HCT116 (cell line): ENCODE data around the gene GALK1. TPM values are rescaled to one million over a fixed set of nuclear protein-coding genes. Genes with fewer than 3 reads are reported as not detected.

Source experiments
- ATAC-seq: fragments of 200-7000 bp; cut with Tn5 transposase; 2 replicates; pipeline ENCODE4 v1.9.1; 2020; ENCODE audit warnings: mild to moderate bottlenecking, moderate library complexity
- BruUV-seq: library from RNA; stranded (reverse); fragments of 400-500 nt; replicated peaks from 2 replicates; lab custom pipeline; 2021; lab: Mats Ljungman, UMichigan
- CTCF ChIA-PET: fragments of 300-600 bp; sonication (Branson Sonifier 250); formaldehyde crosslinking; loops from one replicate; lab custom pipeline; 2021; ENCODE audit warnings: antibody characterized with exemption; lab: Charles Lee
- POLR2A ChIA-PET: fragments of 300-600, 350-600 bp; sonication (Branson Sonifier 250); formaldehyde crosslinking; loops from one replicate; lab custom pipeline; 2021; ENCODE audit warnings: antibody characterized with exemption; lab: Charles Lee
- RAD21 ChIA-PET, 2 experiments: fragments of 300-600 bp; sonication (Branson Sonifier 250); formaldehyde crosslinking; loops; one replicate each; lab custom pipeline; 2023; ENCODE audit warnings: low total read pairs in 2 of 2; ENCODE audit not compliant: uncharacterized antibody in 2 of 2, unreplicated experiment in 2 of 2, low non-redundant PET in 1 of 2; lab: Charles Lee
- DNase-seq: peaks from one replicate; pipeline ENCODE4 v3.0.0-alpha.2; 2010; ENCODE audit warnings: low read depth, low spot score
- H2AFZ ChIP-seq: fragments of 200-600 bp; shearing (Covaris generic), sonication (generic); 2 replicates; pipeline ENCODE4 v1.6.1; 2017; ENCODE audit warnings: low read depth, mixed run types, mixed read lengths, antibody characterized with exemption, low read length; ENCODE audit not compliant: poor library complexity, severe bottlenecking
- H3K27ac ChIP-seq: 2 replicates; pipeline ENCODE4 v1.5.1; 2012; ENCODE audit warnings: low read depth, low read length
- H3K27me3 ChIP-seq: fragments of 200-600 bp; sonication (generic); 2 replicates; pipeline ENCODE4 v1.6.1; 2016; ENCODE audit warnings: mixed run types, low read length, mixed read lengths; ENCODE audit not compliant: insufficient read depth
- H3K36me3 ChIP-seq, 2 experiments: fragments of 200-500 bp in 1 of 2; fragments of 200-600 bp in 1 of 2; sonication (Bioruptor generic) in 1 of 2; sonication (generic) in 1 of 2; 2 replicates each; pipeline versions ENCODE4 v1.5.1 to v1.6.1; 2014 to 2016; ENCODE audit warnings: low read length in 2 of 2, inconsistent platforms in 1 of 2, mixed read lengths in 1 of 2, mixed run types in 1 of 2; ENCODE audit not compliant: insufficient read depth in 2 of 2, control insufficient read depth in 1 of 2
- H3K4me1 ChIP-seq, 2 experiments: fragments of 200-600 bp in 1 of 2; sonication (generic) in 1 of 2; 2 replicates each; pipeline versions ENCODE4 v1.5.1 to v1.6.1; 2012 to 2017; ENCODE audit warnings: low read length in 2 of 2, inconsistent platforms in 1 of 2, mild to moderate bottlenecking in 1 of 2, mixed read lengths in 1 of 2, mixed run types in 1 of 2, moderate library complexity in 1 of 2; ENCODE audit not compliant: insufficient read depth in 2 of 2, control insufficient read depth in 1 of 2
- H3K4me2 ChIP-seq: fragments of 200-600 bp; sonication (generic); 2 replicates; pipeline ENCODE4 v1.6.1; 2017; ENCODE audit warnings: mixed run types, low read length, mixed read lengths
- H3K4me3 ChIP-seq, 2 experiments: fragments of 200-600 bp in 1 of 2; sonication (generic) in 1 of 2; replicated peaks in 1 of 2; 2 replicates each; pipeline ENCODE4 v1.5.1; 2011 to 2016; ENCODE audit warnings: low read length in 2 of 2, control low read depth in 1 of 2, low read depth in 1 of 2, mild to moderate bottlenecking in 1 of 2, mixed read lengths in 1 of 2, mixed run types in 1 of 2
- H3K79me2 ChIP-seq: fragments of 200-600 bp; sonication (generic); 2 replicates; pipeline ENCODE4 v1.6.1; 2017; ENCODE audit warnings: mild to moderate bottlenecking, mixed run types, low read length, moderate library complexity, mixed read lengths; ENCODE audit not compliant: insufficient read depth
- H3K9ac ChIP-seq: fragments of 200-600 bp; sonication (generic); 2 replicates; pipeline ENCODE4 v1.6.1; 2016; ENCODE audit warnings: low read length, mixed read lengths
- H3K9me2 ChIP-seq: fragments of 200-600 bp; sonication (generic), shearing (Covaris generic); 2 replicates; pipeline ENCODE4 v1.6.1; 2017; ENCODE audit warnings: mixed run types, mild to moderate bottlenecking, moderate library complexity; ENCODE audit not compliant: insufficient read depth
- H3K9me3 ChIP-seq, 2 experiments: fragments of 200-500 bp in 1 of 2; fragments of 200-600 bp in 1 of 2; sonication (Bioruptor generic) in 1 of 2; sonication (generic) in 1 of 2; 2 replicates each; pipeline ENCODE4 v1.6.1; 2014 to 2017; ENCODE audit warnings: low read length in 2 of 2, mixed read lengths in 2 of 2, inconsistent platforms in 1 of 2, low read depth in 1 of 2, mild to moderate bottlenecking in 1 of 2, mixed run types in 1 of 2, moderate library complexity in 1 of 2; ENCODE audit not compliant: control insufficient read depth in 1 of 2, insufficient read depth in 1 of 2
- H4K20me1 ChIP-seq: fragments of 200-600 bp; sonication (generic), shearing (Covaris generic); 2 replicates; pipeline ENCODE4 v1.6.1; 2017; ENCODE audit warnings: mixed run types, mild to moderate bottlenecking, moderate library complexity; ENCODE audit not compliant: insufficient read depth
- ATF3 ChIP-seq: IDR thresholded peaks from 2 replicates; pipeline ENCODE4 v1.6.1; 2012
- CBX3 ChIP-seq: IDR thresholded peaks from 2 replicates; pipeline ENCODE4 v1.6.1; 2012; ENCODE audit warnings: low read depth
- CEBPB ChIP-seq: IDR thresholded peaks from 2 replicates; pipeline ENCODE4 v1.6.1; 2012; ENCODE audit warnings: low read depth
- CTCF ChIP-seq, 3 experiments: fragments of 200-600 bp in 1 of 3; sonication (generic) in 1 of 3; IDR thresholded peaks in 2 of 3; conservative IDR thresholded peaks in 1 of 3; 2 replicates each; pipeline ENCODE4 v1.5.1; 2012 to 2017; ENCODE audit warnings: low read depth in 2 of 3, low read length in 2 of 3, antibody characterized with exemption in 1 of 3, borderline replicate concordance in 1 of 3, control low read depth in 1 of 3, mild to moderate bottlenecking in 1 of 3, mixed read lengths in 1 of 3, mixed run types in 1 of 3, moderate library complexity in 1 of 3; ENCODE audit not compliant: insufficient read depth in 1 of 3
- EGR1 ChIP-seq: IDR thresholded peaks from 2 replicates; pipeline ENCODE4 v1.6.1; 2012; ENCODE audit warnings: low read depth
- EZH2 ChIP-seq: fragments of 200-600 bp; sonication (generic); IDR thresholded peaks from 2 replicates; pipeline ENCODE4 v1.6.1; 2017; ENCODE audit warnings: antibody characterized with exemption, mixed run types
- EZH2phosphoT487 ChIP-seq: fragments of 200-600 bp; IDR thresholded peaks from 2 replicates; pipeline ENCODE4 v1.6.1; 2018; ENCODE audit warnings: antibody characterized with exemption, borderline replicate concordance
- FOSL1 ChIP-seq: IDR thresholded peaks from 2 replicates; pipeline ENCODE4 v1.6.1; 2012; ENCODE audit warnings: low read depth
- MAX ChIP-seq: IDR thresholded peaks from 2 replicates; pipeline ENCODE4 v1.6.1; 2012
- POLR2A ChIP-seq: IDR thresholded peaks from 2 replicates; pipeline ENCODE4 v1.7.0; 2011; ENCODE audit warnings: borderline replicate concordance; ENCODE audit not compliant: insufficient read depth, insufficient read length; ENCODE audit errors: extremely low read depth
- POLR2AphosphoS5 ChIP-seq: IDR thresholded peaks from 2 replicates; pipeline ENCODE4 v1.6.1; 2011; ENCODE audit warnings: mild to moderate bottlenecking, low read depth, low read length, moderate library complexity
- REST ChIP-seq: IDR thresholded peaks from 2 replicates; pipeline ENCODE4 v1.6.1; 2012; ENCODE audit warnings: low read depth
- SIN3A ChIP-seq: IDR thresholded peaks from 2 replicates; pipeline ENCODE4 v1.6.1; 2012; ENCODE audit warnings: low read depth
- SP1 ChIP-seq: IDR thresholded peaks from 2 replicates; pipeline ENCODE4 v1.6.1; 2012; ENCODE audit warnings: low read depth
- SRF ChIP-seq: IDR thresholded peaks from 2 replicates; pipeline ENCODE4 v1.6.1; 2012; ENCODE audit warnings: low read depth
- YY1 ChIP-seq: IDR thresholded peaks from 2 replicates; pipeline ENCODE4 v1.6.1; 2011; ENCODE audit warnings: low read length, low read depth, moderate library complexity, mild to moderate bottlenecking; ENCODE audit not compliant: insufficient replicate concordance; ENCODE audit errors: extremely low read depth
- ZBTB33 ChIP-seq: IDR thresholded peaks from 2 replicates; pipeline ENCODE4 v1.6.1; 2011; ENCODE audit warnings: mild to moderate bottlenecking, low read length, moderate library complexity; ENCODE audit not compliant: insufficient replicate concordance; ENCODE audit errors: extremely low read depth
- ZNF274 ChIP-seq: fragments of 200-500 bp; sonication (Bioruptor generic); IDR thresholded peaks from 2 replicates; pipeline ENCODE4 v1.6.1; 2014; ENCODE audit warnings: mild to moderate bottlenecking, low read depth, low read length, inconsistent platforms
- intact Hi-C: fragments of 100-400 bp; cut with micrococcal nuclease; formaldehyde crosslinking; loops from 2 replicates; pipeline ENCODE4 v1.10.0; 2022
- total RNA-seq: library from RNA; stranded (reverse); gene quantifications from one replicate; pipeline ENCODE4 v1.2.1, GENCODE V29; 2021; ENCODE audit not compliant: unreplicated experiment

The GALK1 gene
- total RNA-seq, 1 experiment from 2014 or later = 57.8 TPM

GRCh38 chr17:75739174-75739573 is 25.8 kb downstream of the GALK1 start:
- RAD21 ChIA-PET = interaction anchor here in 1 of 2 experiments (1.8 kb wide), 1 partner anchor 9 kb away, joined by 6 read pairs; no protein-coding TSS in a partner anchor
- H3K36me3 ChIP-seq = peaks cover 40 to 82% of the 10 kb centered on the region in 2 experiments

More at GRCh38 chr17:75739174-75739573, 25.8 kb downstream of the GALK1 start:
- Histone ChIP-seq H3K9me2 (no peaks in the 10 kb centered on the region), H3K4me1 (no peaks in the 10 kb centered on the region), H3K27ac (no peak overlapping the region), H3K27me3 (no peaks in the 10 kb centered on the region), H3K4me2 (no peak overlapping the region), H2AFZ (no peak overlapping the region), H3K4me3 (no peak overlapping the region), H3K9ac (no peak overlapping the region), H3K79me2 (no peaks in the 10 kb centered on the region; the same call in 1 of the 2 replicates)
- DNase-seq (no peak), ATAC-seq (no peak)
- intact Hi-C loops = no loop called here
- CTCF ChIA-PET = interaction anchor here (1.0 to 1.8 kb wide), 2 partner anchors 9 to 56 kb away, joined by 3 to 6 read pairs; no protein-coding TSS in a partner anchor
- BruUV-seq = no TSS peak
- no peak for TF ChIP-seq EGR1
- TF ChIP-seq CTCF (IDR thresholded peaks at IDR 0.05 in 2 of 3, conservative IDR thresholded peaks at IDR 0.05 in 1 of 3; ENCODE audit: borderline replicate concordance in 1 of 3, insufficient read depth in 1 of 3, low read depth in 2 of 3, low read length in 2 of 3) = no peak
- no peak for TF ChIP-seq EZH2phosphoT487
- TF ChIP-seq POLR2A = no peak
- TF ChIP-seq MAX = no peak
- no peak for TF ChIP-seq FOSL1
- TF ChIP-seq CBX3 = no peak
- TF ChIP-seq CEBPB = no peak
- TF ChIP-seq SIN3A = no peak
- no peak for TF ChIP-seq YY1
- no peak for TF ChIP-seq ZBTB33
- no peak for TF ChIP-seq EZH2
- no peak for TF ChIP-seq SRF
- no peak for TF ChIP-seq SP1
- TF ChIP-seq REST = no peak
- TF ChIP-seq ZNF274 = no peak
- TF ChIP-seq ATF3 = no peak
- TF ChIP-seq POLR2AphosphoS5 = no peak; the same call in 1 of the 2 replicates
- TF ChIP-seq, all 23 proteins: peak for 0
- Histone ChIP-seq H3K9me3 (no peaks in the 10 kb centered on the region), H4K20me1 (no peaks in the 10 kb centered on the region)
- POLR2A ChIA-PET = interaction anchor here (1.4 to 1.9 kb wide), 2 partner anchors 8 to 10 kb away, joined by 5 read pairs; no protein-coding TSS in a partner anchor
